Uterus (tissue), 2 donors: ENCODE measurements around the gene TSNAX.

Experiments
- CTCF ChIP-seq, 4 experiments: fragments of 200-600 bp in 2 of 4; fragments of 450-650 bp in 2 of 4; sonication (generic) in 2 of 4; IDR thresholded peaks; one replicate each; pipeline ENCODE4 v1.5.1; 2016 to 2019; ENCODE audit warnings: antibody characterized with exemption in 4 of 4, mild to moderate bottlenecking in 2 of 4, moderate library complexity in 1 of 4
- POLR2A ChIP-seq, 2 donors: fragments of 450-650 bp; IDR thresholded peaks; one replicate each; pipeline ENCODE4 v1.6.1; 2016; ENCODE audit warnings: antibody characterized with exemption in 2 of 2, mild to moderate bottlenecking in 1 of 2, moderate library complexity in 1 of 2

DNA sequence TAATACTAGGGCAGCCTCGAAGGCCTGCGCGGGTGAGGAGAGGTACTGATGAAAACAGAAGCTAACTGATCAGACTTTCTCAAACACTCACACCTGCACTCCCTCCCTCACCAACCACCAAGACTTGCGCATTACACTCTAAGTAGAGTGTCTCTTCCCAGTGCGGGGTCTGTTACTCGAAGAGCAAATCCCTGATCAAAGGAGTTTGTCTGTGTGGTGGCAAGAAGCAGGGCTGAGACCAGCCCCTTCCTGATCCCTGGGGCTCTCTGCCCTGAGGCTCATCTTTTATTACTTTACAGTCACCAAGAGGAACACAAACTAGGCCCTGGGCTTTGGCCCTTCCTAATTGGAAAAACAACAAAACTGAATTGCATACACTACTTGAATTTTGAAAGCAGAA is 19.5 kb upstream of the TSNAX start:
- TF ChIP-seq CTCF (IDR thresholded peaks at IDR 0.05), result no peak
- TF ChIP-seq POLR2A (IDR thresholded peaks at IDR 0.05), result no peak
